Loucy (cell line): ENCODE results near the gene CUEDC2.

Source experiments
- EZH2phosphoT487 ChIP-seq: fragments of 200-600 bp; IDR thresholded peaks from 2 replicates; pipeline ENCODE4 v1.6.1; 2018; ENCODE audit warnings: antibody characterized with exemption, mild to moderate bottlenecking, moderate library complexity, borderline replicate concordance
- TF ChIP-seq, protein P1 (sequence below): fragments of 200-600 bp; sonication (generic); conservative IDR thresholded peaks from 2 replicates; pipeline ENCODE4 v1.5.1; 2014; ENCODE audit warnings: mild to moderate bottlenecking, antibody characterized with exemption, low read length

DNA sequence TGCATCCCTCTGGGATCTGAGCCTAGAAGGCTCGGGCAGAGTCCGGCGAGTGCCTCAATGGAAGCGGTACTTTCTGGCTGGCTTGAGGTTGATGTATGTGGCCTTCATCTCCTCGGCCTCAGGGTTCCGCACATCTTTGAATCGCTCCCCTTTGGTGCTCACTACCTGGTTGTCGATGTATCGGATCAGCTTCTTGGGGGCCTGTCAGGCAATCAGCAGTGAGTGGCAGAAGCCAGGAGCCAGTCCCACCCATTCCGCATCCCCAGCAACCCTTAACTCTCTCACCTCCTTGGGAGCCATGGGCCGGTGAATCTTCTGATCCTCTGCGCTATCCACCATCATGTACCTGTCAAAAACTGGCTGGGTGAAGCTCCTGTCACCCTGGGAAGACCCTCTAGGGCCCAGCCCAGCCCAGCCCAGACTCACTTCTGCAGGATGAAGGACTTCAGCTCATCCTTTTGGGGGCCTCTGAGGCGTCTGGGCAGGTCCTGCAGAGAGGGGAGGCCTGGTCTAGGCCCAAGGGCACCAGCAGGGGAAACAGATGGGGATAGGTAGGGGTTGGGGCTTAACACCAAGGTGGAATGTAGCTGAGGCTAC, 8.9 kb downstream of the CUEDC2 start:
- TF ChIP-seq, protein P1, sequence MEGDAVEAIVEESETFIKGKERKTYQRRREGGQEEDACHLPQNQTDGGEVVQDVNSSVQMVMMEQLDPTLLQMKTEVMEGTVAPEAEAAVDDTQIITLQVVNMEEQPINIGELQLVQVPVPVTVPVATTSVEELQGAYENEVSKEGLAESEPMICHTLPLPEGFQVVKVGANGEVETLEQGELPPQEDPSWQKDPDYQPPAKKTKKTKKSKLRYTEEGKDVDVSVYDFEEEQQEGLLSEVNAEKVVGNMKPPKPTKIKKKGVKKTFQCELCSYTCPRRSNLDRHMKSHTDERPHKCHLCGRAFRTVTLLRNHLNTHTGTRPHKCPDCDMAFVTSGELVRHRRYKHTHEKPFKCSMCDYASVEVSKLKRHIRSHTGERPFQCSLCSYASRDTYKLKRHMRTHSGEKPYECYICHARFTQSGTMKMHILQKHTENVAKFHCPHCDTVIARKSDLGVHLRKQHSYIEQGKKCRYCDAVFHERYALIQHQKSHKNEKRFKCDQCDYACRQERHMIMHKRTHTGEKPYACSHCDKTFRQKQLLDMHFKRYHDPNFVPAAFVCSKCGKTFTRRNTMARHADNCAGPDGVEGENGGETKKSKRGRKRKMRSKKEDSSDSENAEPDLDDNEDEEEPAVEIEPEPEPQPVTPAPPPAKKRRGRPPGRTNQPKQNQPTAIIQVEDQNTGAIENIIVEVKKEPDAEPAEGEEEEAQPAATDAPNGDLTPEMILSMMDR = no peak
- no peak for TF ChIP-seq EZH2phosphoT487
